ENCODE results near the gene CSNK1G2.
A peak's percentile ranks its signal among the peaks of the same experiment; 100 is the strongest.

The CSNK1G2 gene

GRCh38 chr19:1902923-1903322 is 38.0 kb upstream of the CSNK1G2 start:
- no peak overlapping the region for H3K4me3 ChIP-seq (ENCODE audit: low read depth, low read length)
- no peaks in the 10 kb centered on the region for H3K27me3 ChIP-seq (ENCODE audit: control insufficient read depth, insufficient read depth, low read length)
- H3K36me3 ChIP-seq (ENCODE audit: control insufficient read depth, insufficient read depth, low read length): no peaks in the 10 kb centered on the region
- H3K4me1 ChIP-seq: no peaks in the 10 kb centered on the region
- no peak overlapping the region for H3K27ac ChIP-seq
- no peak overlapping the region for H3K4me2 ChIP-seq (ENCODE audit: low read length)
- TF ChIP-seq CTCF (IDR thresholded peaks at IDR 0.05): no peak
- no peak overlapping the region for H2AFZ ChIP-seq
- H3K9me3 ChIP-seq (ENCODE audit: control insufficient read depth, low read length): no peaks in the 10 kb centered on the region
- H3K9ac ChIP-seq: no peak overlapping the region
- H3K79me2 ChIP-seq: peaks cover 8% of the 10 kb centered on the region

- no peak for TF ChIP-seq CTCF (IDR thresholded peaks at IDR 0.05)
- Histone ChIP-seq H3K27ac (peak overlapping the region; percentile 43), H3K9me3 (ENCODE audit: control insufficient read depth, low read length) (no peaks in the 10 kb centered on the region), H3K4me1 (peaks cover 4% of the 10 kb centered on the region), H3K9ac (no peak overlapping the region), H3K79me2 (peaks cover 8% of the 10 kb centered on the region), H3K36me3 (ENCODE audit: control insufficient read depth, insufficient read depth, low read length) (no peaks in the 10 kb centered on the region), H3K27me3 (ENCODE audit: control insufficient read depth, insufficient read depth, low read length) (no peaks in the 10 kb centered on the region), H3K4me2 (ENCODE audit: low read length) (peak overlapping the region; percentile 61), H3K4me3 (ENCODE audit: low read depth, low read length) (peak overlapping the region; percentile 71), H2AFZ (no peak overlapping the region)
Observed at GRCh38 chr19:1904860-1905109, 36.2 kb upstream of the CSNK1G2 start.

- Histone ChIP-seq H3K9me3 (ENCODE audit: control insufficient read depth, low read length) (no peaks in the 10 kb centered on the region), H3K36me3 (ENCODE audit: control insufficient read depth, insufficient read depth, low read length) (no peaks in the 10 kb centered on the region)
Observed at GRCh38 chr19:1905110-1905862, 35.7 kb upstream of the CSNK1G2 start, which contains the start of the genes ADAT3 and SCAMP4. Gene ADAT3, plus strand, starts transcription at chr19:1905399. Its CDS starts 6,649 bp downstream, at chr19:1912048. Gene SCAMP4, plus strand, starts transcription at chr19:1905399. Its CDS starts 9,621 bp downstream, at chr19:1915020.

GRCh38 chr19:1905863-1906375 is 35.1 kb upstream of the CSNK1G2 start:
- H3K79me2 ChIP-seq: peaks cover 8% of the 10 kb centered on the region
- no peak for TF ChIP-seq CTCF (IDR thresholded peaks at IDR 0.05)
- H3K4me3 ChIP-seq (ENCODE audit: low read depth, low read length): peak overlapping the region; percentile 71
- no peaks in the 10 kb centered on the region for H3K9me3 ChIP-seq (ENCODE audit: control insufficient read depth, low read length)
- peaks cover 4% of the 10 kb centered on the region for H3K4me1 ChIP-seq
- peak overlapping the region; percentile 37 for H3K27ac ChIP-seq
- no peaks in the 10 kb centered on the region for H3K27me3 ChIP-seq (ENCODE audit: control insufficient read depth, insufficient read depth, low read length)
- no peaks in the 10 kb centered on the region for H3K36me3 ChIP-seq (ENCODE audit: control insufficient read depth, insufficient read depth, low read length)
- no peak overlapping the region for H3K9ac ChIP-seq
- H2AFZ ChIP-seq: peak overlapping the region; percentile 61
- peak overlapping the region; percentile 97 for H3K4me2 ChIP-seq (ENCODE audit: low read length)

More at GRCh38 chr19:1905110-1905862, 35.7 kb upstream of the CSNK1G2 start, which contains the start of the genes ADAT3 and SCAMP4:
- Histone ChIP-seq H2AFZ (peak within 1 kb of the TSS; percentile 69), H3K27me3 (ENCODE audit: control insufficient read depth, insufficient read depth, low read length) (no peaks in the 10 kb centered on the region), H3K4me3 (ENCODE audit: low read depth, low read length) (peak within 1 kb of the TSS; percentile 71), H3K9ac (no peak within 1 kb of the TSS), H3K4me2 (ENCODE audit: low read length) (peak within 1 kb of the TSS; percentile 97), H3K27ac (peak within 1 kb of the TSS; percentile 43), H3K4me1 (peaks cover 4% of the 10 kb centered on the region), H3K79me2 (peaks cover 8% of the 10 kb centered on the region)
- no peak for TF ChIP-seq CTCF (IDR thresholded peaks at IDR 0.05)

All from parathyroid adenoma (tissue), 2 donors.